Liver (tissue), 3 donors: Measurements from ENCODE around the gene BCKDHB.

Experiments used
- EGR1 ChIP-seq, 2 donors: IDR thresholded peaks; 2 replicates each; pipeline ENCODE4 v1.6.1; 2016 to 2018; ENCODE audit warnings: antibody characterized with exemption in 2 of 2, low read depth in 2 of 2
- GABPA ChIP-seq, 2 donors: IDR thresholded peaks in 1 of 2; conservative IDR thresholded peaks in 1 of 2; 2 replicates each; pipeline ENCODE4 v1.6.1; 2016; ENCODE audit warnings: antibody characterized with exemption in 2 of 2, mild to moderate bottlenecking in 1 of 2, moderate library complexity in 1 of 2
- JUND ChIP-seq, 2 donors: IDR thresholded peaks; 2 replicates each; pipeline ENCODE4 v1.6.1; 2016; ENCODE audit warnings: antibody characterized with exemption in 2 of 2
- SP1 ChIP-seq: IDR thresholded peaks from 2 replicates; pipeline ENCODE4 v1.6.1; 2018; ENCODE audit warnings: antibody characterized with exemption, mild to moderate bottlenecking
- TAF1 ChIP-seq: conservative IDR thresholded peaks from 2 replicates; pipeline ENCODE4 v1.6.1; 2016; ENCODE audit warnings: antibody characterized with exemption, mild to moderate bottlenecking
- YY1 ChIP-seq: IDR thresholded peaks from 2 replicates; pipeline ENCODE4 v1.6.1; 2016; ENCODE audit warnings: antibody characterized with exemption, mild to moderate bottlenecking
- TF ChIP-seq, protein P1 (sequence below): fragments of 150-350 bp; IDR thresholded peaks from 2 replicates; pipeline ENCODE4 v1.5.1; 2017; ENCODE audit warnings: improper control_type of control experiment, low read depth, low read length; ENCODE audit not compliant: missing input control
- TF ChIP-seq, protein P2 (sequence below): IDR thresholded peaks from 2 replicates; pipeline ENCODE4 v1.6.1; 2016; ENCODE audit warnings: antibody characterized with exemption
- donor health status: healthy.
- donor health status: healthy.

- TF ChIP-seq, protein P1, sequence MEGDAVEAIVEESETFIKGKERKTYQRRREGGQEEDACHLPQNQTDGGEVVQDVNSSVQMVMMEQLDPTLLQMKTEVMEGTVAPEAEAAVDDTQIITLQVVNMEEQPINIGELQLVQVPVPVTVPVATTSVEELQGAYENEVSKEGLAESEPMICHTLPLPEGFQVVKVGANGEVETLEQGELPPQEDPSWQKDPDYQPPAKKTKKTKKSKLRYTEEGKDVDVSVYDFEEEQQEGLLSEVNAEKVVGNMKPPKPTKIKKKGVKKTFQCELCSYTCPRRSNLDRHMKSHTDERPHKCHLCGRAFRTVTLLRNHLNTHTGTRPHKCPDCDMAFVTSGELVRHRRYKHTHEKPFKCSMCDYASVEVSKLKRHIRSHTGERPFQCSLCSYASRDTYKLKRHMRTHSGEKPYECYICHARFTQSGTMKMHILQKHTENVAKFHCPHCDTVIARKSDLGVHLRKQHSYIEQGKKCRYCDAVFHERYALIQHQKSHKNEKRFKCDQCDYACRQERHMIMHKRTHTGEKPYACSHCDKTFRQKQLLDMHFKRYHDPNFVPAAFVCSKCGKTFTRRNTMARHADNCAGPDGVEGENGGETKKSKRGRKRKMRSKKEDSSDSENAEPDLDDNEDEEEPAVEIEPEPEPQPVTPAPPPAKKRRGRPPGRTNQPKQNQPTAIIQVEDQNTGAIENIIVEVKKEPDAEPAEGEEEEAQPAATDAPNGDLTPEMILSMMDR = no peak
- TF ChIP-seq, protein P2, sequence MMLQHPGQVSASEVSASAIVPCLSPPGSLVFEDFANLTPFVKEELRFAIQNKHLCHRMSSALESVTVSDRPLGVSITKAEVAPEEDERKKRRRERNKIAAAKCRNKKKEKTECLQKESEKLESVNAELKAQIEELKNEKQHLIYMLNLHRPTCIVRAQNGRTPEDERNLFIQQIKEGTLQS = no peak
- no peak for TF ChIP-seq TAF1
- TF ChIP-seq YY1 = no peak
- TF ChIP-seq SP1 = no peak
- TF ChIP-seq EGR1 (IDR thresholded peaks at IDR 0.05; ENCODE audit: low read depth in 2 of 2) = peak in 1 of 2 donors; percentile 15
- no peak for TF ChIP-seq JUND (IDR thresholded peaks at IDR 0.05)
- no peak for TF ChIP-seq GABPA (IDR thresholded peaks at IDR 0.05 in 1 of 2, conservative IDR thresholded peaks at IDR 0.05 in 1 of 2)
Measured at GRCh38 chr6:80105972-80106417, 476 bp upstream of the BCKDHB start.
